Measurements from ENCODE around the gene RFK. TPM values are rescaled to one million over a fixed set of nuclear protein-coding genes. Genes with fewer than 3 reads are reported as not detected.

The RFK gene
- total and polyA plus RNA-seq, 2 of the 13 experiments (the other 11 are each of a cell fraction or from before 2014, with no cell fraction given): 18.2 to 37.2 TPM

- TF ChIP-seq, protein P1, sequence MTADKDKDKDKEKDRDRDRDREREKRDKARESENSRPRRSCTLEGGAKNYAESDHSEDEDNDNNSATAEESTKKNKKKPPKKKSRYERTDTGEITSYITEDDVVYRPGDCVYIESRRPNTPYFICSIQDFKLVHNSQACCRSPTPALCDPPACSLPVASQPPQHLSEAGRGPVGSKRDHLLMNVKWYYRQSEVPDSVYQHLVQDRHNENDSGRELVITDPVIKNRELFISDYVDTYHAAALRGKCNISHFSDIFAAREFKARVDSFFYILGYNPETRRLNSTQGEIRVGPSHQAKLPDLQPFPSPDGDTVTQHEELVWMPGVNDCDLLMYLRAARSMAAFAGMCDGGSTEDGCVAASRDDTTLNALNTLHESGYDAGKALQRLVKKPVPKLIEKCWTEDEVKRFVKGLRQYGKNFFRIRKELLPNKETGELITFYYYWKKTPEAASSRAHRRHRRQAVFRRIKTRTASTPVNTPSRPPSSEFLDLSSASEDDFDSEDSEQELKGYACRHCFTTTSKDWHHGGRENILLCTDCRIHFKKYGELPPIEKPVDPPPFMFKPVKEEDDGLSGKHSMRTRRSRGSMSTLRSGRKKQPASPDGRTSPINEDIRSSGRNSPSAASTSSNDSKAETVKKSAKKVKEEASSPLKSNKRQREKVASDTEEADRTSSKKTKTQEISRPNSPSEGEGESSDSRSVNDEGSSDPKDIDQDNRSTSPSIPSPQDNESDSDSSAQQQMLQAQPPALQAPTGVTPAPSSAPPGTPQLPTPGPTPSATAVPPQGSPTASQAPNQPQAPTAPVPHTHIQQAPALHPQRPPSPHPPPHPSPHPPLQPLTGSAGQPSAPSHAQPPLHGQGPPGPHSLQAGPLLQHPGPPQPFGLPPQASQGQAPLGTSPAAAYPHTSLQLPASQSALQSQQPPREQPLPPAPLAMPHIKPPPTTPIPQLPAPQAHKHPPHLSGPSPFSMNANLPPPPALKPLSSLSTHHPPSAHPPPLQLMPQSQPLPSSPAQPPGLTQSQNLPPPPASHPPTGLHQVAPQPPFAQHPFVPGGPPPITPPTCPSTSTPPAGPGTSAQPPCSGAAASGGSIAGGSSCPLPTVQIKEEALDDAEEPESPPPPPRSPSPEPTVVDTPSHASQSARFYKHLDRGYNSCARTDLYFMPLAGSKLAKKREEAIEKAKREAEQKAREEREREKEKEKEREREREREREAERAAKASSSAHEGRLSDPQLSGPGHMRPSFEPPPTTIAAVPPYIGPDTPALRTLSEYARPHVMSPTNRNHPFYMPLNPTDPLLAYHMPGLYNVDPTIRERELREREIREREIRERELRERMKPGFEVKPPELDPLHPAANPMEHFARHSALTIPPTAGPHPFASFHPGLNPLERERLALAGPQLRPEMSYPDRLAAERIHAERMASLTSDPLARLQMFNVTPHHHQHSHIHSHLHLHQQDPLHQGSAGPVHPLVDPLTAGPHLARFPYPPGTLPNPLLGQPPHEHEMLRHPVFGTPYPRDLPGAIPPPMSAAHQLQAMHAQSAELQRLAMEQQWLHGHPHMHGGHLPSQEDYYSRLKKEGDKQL (CRISPR knock-in tag; IDR thresholded peaks at IDR 0.05; ENCODE audit: low read depth): peak; percentile 88
- TF ChIP-seq RBM22 (optimal IDR thresholded peaks at IDR 0.05; ENCODE audit: low read length) (no peak), RXRA (CRISPR knock-in tag; IDR thresholded peaks at IDR 0.05) (no peak), ELF1 (CRISPR knock-in tag; IDR thresholded peaks at IDR 0.05) (no peak), ZNF704 (CRISPR knock-in tag; IDR thresholded peaks at IDR 0.05; ENCODE audit: borderline replicate concordance) (no peak), U2AF2 (IDR thresholded peaks at IDR 0.05; ENCODE audit: low read depth, low read length) (no peak), ZNF816 (CRISPR knock-in tag; IDR thresholded peaks at IDR 0.05; ENCODE audit: borderline replicate concordance) (no peak), ZNF33B (CRISPR knock-in tag; IDR thresholded peaks at IDR 0.05) (no peak), ZNF256 (CRISPR knock-in tag; conservative IDR thresholded peaks at IDR 0.05) (no peak), ZNF782 (CRISPR knock-in tag; IDR thresholded peaks at IDR 0.05; ENCODE audit: borderline replicate concordance) (no peak), POLR2AphosphoS2 (IDR thresholded peaks at IDR 0.05; ENCODE audit: low read depth, low read length) (no peak), FUBP1 (CRISPR knock-in tag; IDR thresholded peaks at IDR 0.05; ENCODE audit: borderline replicate concordance) (no peak)
- TF ChIP-seq, protein P2, sequence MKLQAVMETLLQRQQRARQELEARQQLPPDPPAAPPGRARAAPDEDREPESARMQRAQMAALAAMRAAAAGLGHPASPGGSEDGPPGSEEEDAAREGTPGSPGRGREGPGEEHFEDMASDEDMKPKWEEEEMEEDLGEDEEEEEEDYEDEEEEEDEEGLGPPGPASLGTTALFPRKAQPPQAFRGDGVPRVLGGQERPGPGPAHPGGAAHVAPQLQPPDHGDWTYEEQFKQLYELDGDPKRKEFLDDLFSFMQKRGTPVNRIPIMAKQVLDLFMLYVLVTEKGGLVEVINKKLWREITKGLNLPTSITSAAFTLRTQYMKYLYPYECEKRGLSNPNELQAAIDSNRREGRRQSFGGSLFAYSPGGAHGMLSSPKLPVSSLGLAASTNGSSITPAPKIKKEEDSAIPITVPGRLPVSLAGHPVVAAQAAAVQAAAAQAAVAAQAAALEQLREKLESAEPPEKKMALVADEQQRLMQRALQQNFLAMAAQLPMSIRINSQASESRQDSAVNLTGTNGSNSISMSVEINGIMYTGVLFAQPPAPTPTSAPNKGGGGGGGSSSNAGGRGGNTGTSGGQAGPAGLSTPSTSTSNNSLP (IDR thresholded peaks at IDR 0.05; ENCODE audit: low read depth, low read length): peak; percentile 97
- TF ChIP-seq, protein P3, sequence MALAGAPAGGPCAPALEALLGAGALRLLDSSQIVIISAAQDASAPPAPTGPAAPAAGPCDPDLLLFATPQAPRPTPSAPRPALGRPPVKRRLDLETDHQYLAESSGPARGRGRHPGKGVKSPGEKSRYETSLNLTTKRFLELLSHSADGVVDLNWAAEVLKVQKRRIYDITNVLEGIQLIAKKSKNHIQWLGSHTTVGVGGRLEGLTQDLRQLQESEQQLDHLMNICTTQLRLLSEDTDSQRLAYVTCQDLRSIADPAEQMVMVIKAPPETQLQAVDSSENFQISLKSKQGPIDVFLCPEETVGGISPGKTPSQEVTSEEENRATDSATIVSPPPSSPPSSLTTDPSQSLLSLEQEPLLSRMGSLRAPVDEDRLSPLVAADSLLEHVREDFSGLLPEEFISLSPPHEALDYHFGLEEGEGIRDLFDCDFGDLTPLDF (CRISPR knock-in tag; IDR thresholded peaks at IDR 0.05): no peak
Measured at GRCh38 chr9:76423216-76424177, 29.3 kb upstream of the RFK start (continued).

All from HepG2 (cell line).